Activated T-cell treated with anti-CD3 and anti-CD28 coated beads, Interleukin-2, amount 50 U/mL, for 72 hours (primary cell): ENCODE results near the gene C19orf53. TPM values are rescaled to one million over a fixed set of nuclear protein-coding genes. Genes with fewer than 3 reads are reported as not detected.
A peak's percentile ranks its signal among the peaks of the same experiment; 100 is the strongest.
"Not testable (repeated sequence)": the region's sequence is repeated elsewhere in the genome, so short reads cannot be mapped to it uniquely, and the experiment has no call there.

ENCODE experiments used
- ATAC-seq, 2 donors: fragments of 150-1000 bp; cut with Tn5 transposase; replicated peaks in 1 of 2; 2 replicates each; pipeline ENCODE4 v1.10.0; 2021; ENCODE audit warnings: moderate library complexity in 2 of 2, mild to moderate bottlenecking in 1 of 2
- DNase-seq, 2 donors: peaks; one replicate each; pipeline ENCODE4 v3.0.0; 2021 to 2022; ENCODE audit warnings: mixed read lengths in 1 of 2
- H3K27ac Mint-ChIP-seq: one replicate; pipeline ENCODE4 v1.8.0; 2022; ENCODE audit warnings: mild to moderate bottlenecking, moderate library complexity, mixed read lengths
- H3K27me3 Mint-ChIP-seq: one replicate; pipeline ENCODE4 v1.8.0; 2022; ENCODE audit warnings: low read depth, mixed read lengths
- H3K36me3 Mint-ChIP-seq, 2 donors: one replicate each; pipeline ENCODE4 v1.8.0; 2022; ENCODE audit warnings: mixed read lengths in 2 of 2, mild to moderate bottlenecking in 1 of 2; ENCODE audit not compliant: insufficient read depth in 2 of 2
- H3K4me1 Mint-ChIP-seq: one replicate; pipeline ENCODE4 v1.8.0; 2022; ENCODE audit warnings: low read depth, mixed read lengths
- H3K4me3 Mint-ChIP-seq, 2 donors: one replicate each; pipeline ENCODE4 v1.8.0; 2022; ENCODE audit warnings: mild to moderate bottlenecking in 2 of 2, mixed read lengths in 2 of 2, moderate library complexity in 2 of 2
- H3K9me3 Mint-ChIP-seq, 2 donors: one replicate each; pipeline ENCODE4 v1.8.0; 2022; ENCODE audit warnings: mixed read lengths in 2 of 2
- total RNA-seq, 2 donors: library from RNA; stranded (reverse); gene quantifications; one replicate each; pipeline ENCODE4 v1.2.3, GENCODE V29; 2022

Gene C19orf53
- total RNA-seq, 2 donors from 2014 or later = 76.5 to 88.1 TPM

GRCh38 chr19:13790354-13790753, 16.1 kb downstream of the C19orf53 start:
- Mint-ChIP-seq H3K4me3 (peak overlapping the region in 1 of 2 donors; percentile 43), H3K9me3 (no peaks in the 10 kb centered on the region), H3K27ac (no peak overlapping the region), H3K4me1 (peaks cover 41% of the 10 kb centered on the region), H3K36me3 (no peaks in the 10 kb centered on the region), H3K27me3 (no peaks in the 10 kb centered on the region)
- DNase-seq = no peak
- ATAC-seq = no peak

DNA sequence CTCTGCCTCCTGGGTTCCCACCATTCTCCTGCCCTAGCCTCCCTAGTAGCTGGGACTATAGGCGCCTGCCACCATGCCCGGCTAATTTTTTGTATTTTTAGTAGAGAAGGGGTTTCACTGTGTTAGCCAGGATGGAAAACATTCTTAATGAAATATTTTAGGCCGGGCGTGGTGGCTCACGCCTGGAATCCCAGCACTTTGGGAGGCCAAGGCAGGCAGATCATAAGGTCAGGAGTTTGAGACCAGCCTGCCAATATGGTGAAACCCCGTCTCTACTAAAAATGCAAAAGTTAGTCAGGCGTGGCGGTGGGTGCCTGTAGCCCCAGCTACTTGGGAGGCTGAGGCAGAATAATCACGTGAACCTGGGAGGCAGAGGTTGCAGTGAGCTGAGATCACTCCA, 19.1 kb downstream of the C19orf53 start:
- not testable (repeated sequence) for H3K27me3 Mint-ChIP-seq, H3K27ac Mint-ChIP-seq, DNase-seq, H3K36me3 Mint-ChIP-seq, H3K9me3 Mint-ChIP-seq, ATAC-seq
- Mint-ChIP-seq H3K4me1 (peaks cover 38% of the 10 kb centered on the region), H3K4me3 (peak overlapping the region in 1 of 2 donors; percentile 99)

DNA sequence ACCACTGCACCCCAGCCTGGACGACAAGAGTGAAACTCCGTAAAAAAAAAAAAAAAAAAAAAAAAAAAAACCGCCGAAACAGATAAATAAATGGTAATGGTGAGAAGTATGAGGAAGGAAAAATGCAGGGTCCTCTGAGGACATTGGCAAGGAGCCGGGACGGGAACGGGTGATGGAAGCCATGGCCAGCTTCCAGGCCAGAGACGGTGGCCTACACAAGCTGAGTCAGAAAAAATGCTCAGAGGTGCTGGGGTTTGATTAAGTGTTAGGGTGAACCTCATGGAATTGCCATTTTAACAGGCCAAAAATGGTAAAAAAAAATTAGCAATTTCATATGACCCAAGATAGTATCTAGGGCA, 20.1 kb downstream of the C19orf53 start:
- ATAC-seq = no peak
- peaks cover 28% of the 10 kb centered on the region for H3K4me1 Mint-ChIP-seq

GRCh38 chr19:13794757-13795589, 20.7 kb downstream of the C19orf53 start, which contains the start of gene ZSWIM4:
Gene ZSWIM4, plus strand, starts transcription at chr19:13795443. Its CDS starts 206 bp downstream, at chr19:13795649.
- Mint-ChIP-seq H3K27ac (peak within 1 kb of the TSS; percentile 87), H3K4me1 (peaks cover 28% of the 10 kb centered on the region), H3K4me3 (peak within 1 kb of the TSS; percentile 96 to 99), H3K36me3 (no peaks in the 10 kb centered on the region), H3K27me3 (no peaks in the 10 kb centered on the region), H3K9me3 (no peaks in the 10 kb centered on the region)
- DNase-seq (peak; percentile 97 to 99), ATAC-seq (peak; percentile 98 to 99)

More for the DNA sequence above, 20.1 kb downstream of the C19orf53 start:
- Mint-ChIP-seq H3K36me3 (no peaks in the 10 kb centered on the region), H3K4me3 (peak overlapping the region; percentile 96 to 99), H3K27ac (peak overlapping the region; percentile 87), H3K27me3 (no peaks in the 10 kb centered on the region), H3K9me3 (no peaks in the 10 kb centered on the region)
- no peak for DNase-seq

GRCh38 chr19:13795595-13796300, 21.5 kb downstream of the C19orf53 start:
- ATAC-seq (peak; percentile 37 to 51), DNase-seq (no peak)
- no peaks in the 10 kb centered on the region for H3K36me3 Mint-ChIP-seq
- no peak overlapping the region for H3K27ac Mint-ChIP-seq
- peaks cover 28% of the 10 kb centered on the region for H3K4me1 Mint-ChIP-seq
- peak overlapping the region; percentile 73 to 93 for H3K4me3 Mint-ChIP-seq
- no peaks in the 10 kb centered on the region for H3K9me3 Mint-ChIP-seq
- no peaks in the 10 kb centered on the region for H3K27me3 Mint-ChIP-seq

DNA sequence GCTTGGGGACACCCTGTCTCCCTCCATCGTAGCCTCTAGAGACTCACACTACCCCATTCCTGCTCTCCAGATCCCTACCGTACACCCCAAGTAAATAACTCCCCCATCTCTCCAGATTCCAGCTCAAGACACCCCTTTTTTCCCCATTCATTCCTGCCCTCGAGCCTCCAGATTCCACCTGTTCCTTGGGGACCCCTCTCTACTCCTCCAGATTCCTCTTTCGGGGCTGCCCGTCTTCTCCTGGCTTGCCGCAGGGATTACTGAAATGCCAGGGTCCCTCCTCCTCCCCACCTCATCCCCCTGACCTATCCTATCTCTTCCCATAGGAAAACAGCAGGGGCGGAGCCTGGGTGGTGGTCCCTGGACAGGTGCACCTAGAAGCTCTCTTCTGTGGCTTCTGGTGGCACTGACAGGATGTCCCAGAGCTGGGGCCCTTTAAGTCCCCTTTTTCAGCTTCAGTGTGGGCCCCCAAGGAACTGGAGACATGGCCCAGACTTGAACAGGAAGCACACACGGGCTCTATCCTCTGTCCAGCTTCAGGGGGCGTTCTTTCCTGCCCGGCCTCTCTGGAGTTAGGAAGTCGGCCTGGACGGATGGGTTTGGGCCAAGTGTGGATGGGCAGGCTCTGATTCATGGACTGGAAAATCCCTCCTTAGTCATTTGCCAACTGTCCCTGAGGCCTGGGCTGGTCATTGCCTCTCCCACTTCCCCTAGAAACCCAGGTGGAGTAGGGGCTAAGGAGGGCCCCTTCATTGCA, 22.2 kb downstream of the C19orf53 start:
- DNase-seq (peak in 1 of 2 donors; percentile 17), ATAC-seq (no peak)
- Mint-ChIP-seq H3K27ac (peak overlapping the region; percentile 14), H3K27me3 (no peaks in the 10 kb centered on the region), H3K4me3 (peak overlapping the region; percentile 73 to 93), H3K36me3 (no peaks in the 10 kb centered on the region), H3K4me1 (peaks cover 28% of the 10 kb centered on the region), H3K9me3 (no peaks in the 10 kb centered on the region)

GRCh38 chr19:13797058-13797440, 22.8 kb downstream of the C19orf53 start:
- DNase-seq (no peak), ATAC-seq (no peak)
- H3K4me1 Mint-ChIP-seq = peaks cover 28% of the 10 kb centered on the region
- no peaks in the 10 kb centered on the region for H3K9me3 Mint-ChIP-seq
- no peaks in the 10 kb centered on the region for H3K27me3 Mint-ChIP-seq
- no peak overlapping the region for H3K27ac Mint-ChIP-seq
- no peaks in the 10 kb centered on the region for H3K36me3 Mint-ChIP-seq
- peak overlapping the region; percentile 73 to 93 for H3K4me3 Mint-ChIP-seq

- DNase-seq = no peak
- no peak for ATAC-seq
- H3K27me3 Mint-ChIP-seq = no peaks in the 10 kb centered on the region
- no peaks in the 10 kb centered on the region for H3K9me3 Mint-ChIP-seq
- H3K4me1 Mint-ChIP-seq = peaks cover 28% of the 10 kb centered on the region
- H3K27ac Mint-ChIP-seq = no peak overlapping the region
- peak overlapping the region in 1 of 2 donors; percentile 14 for H3K4me3 Mint-ChIP-seq
- no peaks in the 10 kb centered on the region for H3K36me3 Mint-ChIP-seq
Measured at GRCh38 chr19:13797870-13798269, 23.6 kb downstream of the C19orf53 start.

DNA sequence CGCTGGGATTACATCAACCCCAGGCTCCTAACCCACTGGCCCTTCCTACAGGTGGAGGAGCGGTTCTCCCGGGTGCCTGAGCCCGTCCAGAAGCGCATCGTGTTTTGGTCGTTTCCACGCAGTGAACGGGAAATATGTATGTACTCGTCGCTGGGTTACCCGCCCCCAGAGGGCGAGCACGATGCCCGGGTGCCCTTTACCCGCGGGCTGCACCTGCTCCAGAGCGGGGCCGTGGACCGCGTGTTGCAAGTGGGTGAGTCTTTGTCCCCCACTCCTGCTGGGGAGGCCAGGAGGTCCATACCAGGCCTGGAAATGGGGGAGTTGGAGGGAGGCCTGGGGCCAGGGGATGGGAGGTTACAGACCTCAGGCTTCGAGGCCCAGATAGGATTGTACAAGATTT, 25.4 kb downstream of the C19orf53 start:
- H3K27ac Mint-ChIP-seq = no peak overlapping the region
- H3K9me3 Mint-ChIP-seq = no peaks in the 10 kb centered on the region
- DNase-seq = no peak
- no peaks in the 10 kb centered on the region for H3K36me3 Mint-ChIP-seq
- ATAC-seq = no peak
- H3K4me3 Mint-ChIP-seq = no peak overlapping the region
- H3K27me3 Mint-ChIP-seq = no peaks in the 10 kb centered on the region
- H3K4me1 Mint-ChIP-seq = peaks cover 17% of the 10 kb centered on the region

DNA sequence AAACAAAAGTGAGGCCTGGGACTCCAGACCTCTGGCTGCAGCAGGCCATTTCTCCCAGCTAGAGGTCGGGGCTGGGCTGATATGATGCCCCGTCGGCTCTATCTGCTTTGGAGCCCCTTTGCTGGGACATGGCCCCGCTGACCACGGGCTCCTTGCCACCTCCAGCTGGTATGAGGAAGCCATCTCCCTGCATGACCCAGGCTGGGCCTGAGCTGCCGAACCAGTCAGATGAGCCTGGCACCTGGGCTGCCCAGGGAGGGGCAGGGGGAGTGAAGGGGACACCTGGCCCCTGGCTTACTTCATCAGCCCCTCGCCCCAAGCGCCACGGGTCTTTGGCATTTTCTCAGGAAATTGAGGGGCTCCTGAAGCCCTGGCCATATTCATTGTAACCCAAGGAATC, 28.8 kb downstream of the C19orf53 start:
- H3K4me1 Mint-ChIP-seq = no peaks in the 10 kb centered on the region
- no peak for DNase-seq
- H3K9me3 Mint-ChIP-seq = no peaks in the 10 kb centered on the region
- no peaks in the 10 kb centered on the region for H3K36me3 Mint-ChIP-seq
- H3K27ac Mint-ChIP-seq = no peak overlapping the region
- no peak for ATAC-seq
- H3K4me3 Mint-ChIP-seq = no peak overlapping the region
- H3K27me3 Mint-ChIP-seq = no peaks in the 10 kb centered on the region

DNA sequence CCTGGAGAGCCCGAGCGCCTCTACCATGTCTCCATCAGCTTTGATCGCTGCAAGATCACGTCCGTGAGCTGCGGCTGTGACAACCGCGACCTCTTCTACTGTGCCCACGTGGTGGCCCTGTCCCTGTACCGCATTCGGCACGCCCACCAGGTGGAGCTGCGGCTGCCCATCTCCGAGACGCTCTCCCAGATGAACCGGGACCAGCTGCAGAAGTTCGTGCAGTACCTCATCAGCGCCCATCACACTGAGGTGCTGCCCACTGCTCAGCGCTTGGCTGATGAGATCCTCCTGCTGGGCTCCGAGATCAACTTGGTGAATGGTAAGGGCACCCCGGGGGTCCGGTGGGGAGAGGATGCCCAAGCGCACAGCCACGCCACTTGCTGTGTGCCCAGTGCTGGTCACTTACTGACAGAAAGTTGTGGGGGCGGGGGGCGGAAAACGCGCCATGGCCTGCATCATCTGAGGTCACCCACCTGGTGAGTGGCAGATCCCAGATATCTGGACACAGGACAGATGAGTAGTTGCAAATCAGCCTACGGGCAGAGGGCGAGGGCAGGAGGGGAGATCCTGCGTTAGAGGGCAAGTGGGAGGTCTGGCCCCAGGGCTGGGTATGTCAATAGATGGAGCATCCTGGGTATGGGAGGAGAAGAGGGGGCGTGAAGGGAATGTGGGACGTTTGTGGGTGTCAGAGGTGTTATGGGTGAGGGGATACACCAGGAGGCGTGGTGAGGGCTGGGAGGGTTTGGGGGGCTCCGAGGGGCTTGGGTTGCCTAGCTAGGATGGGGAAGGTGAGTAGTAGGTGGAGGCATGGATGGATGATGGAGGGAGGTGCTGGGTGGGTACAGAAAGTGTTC, 30.8 kb downstream of the C19orf53 start:
- H3K4me1 Mint-ChIP-seq = no peaks in the 10 kb centered on the region
- DNase-seq = no peak
- H3K4me3 Mint-ChIP-seq = peak overlapping the region in 1 of 2 donors; percentile 1
- H3K27me3 Mint-ChIP-seq = no peaks in the 10 kb centered on the region
- no peaks in the 10 kb centered on the region for H3K9me3 Mint-ChIP-seq
- H3K27ac Mint-ChIP-seq = no peak overlapping the region
- H3K36me3 Mint-ChIP-seq = no peaks in the 10 kb centered on the region
- ATAC-seq = no peak

GRCh38 chr19:13806728-13807127, 32.5 kb downstream of the C19orf53 start:
- ATAC-seq (no peak), DNase-seq (no peak)
- no peak overlapping the region for H3K27ac Mint-ChIP-seq
- H3K27me3 Mint-ChIP-seq = no peaks in the 10 kb centered on the region
- no peaks in the 10 kb centered on the region for H3K4me1 Mint-ChIP-seq
- no peaks in the 10 kb centered on the region for H3K9me3 Mint-ChIP-seq
- H3K4me3 Mint-ChIP-seq = no peak overlapping the region
- H3K36me3 Mint-ChIP-seq = no peaks in the 10 kb centered on the region
